ENCODE measurements around the gene UNK.

GRCh38 chr17:75832164-75832651 is 47.6 kb downstream of the UNK start:
- TF ChIP-seq CTCF (IDR thresholded peaks at IDR 0.05; ENCODE audit: poor library complexity) (no peak), EZH2 (IDR thresholded peaks at IDR 0.05; ENCODE audit: borderline replicate concordance) (no peak), EZH2phosphoT487 (IDR thresholded peaks at IDR 0.05; ENCODE audit: low read depth, severe bottlenecking, unreplicated experiment) (no peak)
